ENCODE measurements around the gene CTNNBL1.

CTNNBL1 gene

DNA sequence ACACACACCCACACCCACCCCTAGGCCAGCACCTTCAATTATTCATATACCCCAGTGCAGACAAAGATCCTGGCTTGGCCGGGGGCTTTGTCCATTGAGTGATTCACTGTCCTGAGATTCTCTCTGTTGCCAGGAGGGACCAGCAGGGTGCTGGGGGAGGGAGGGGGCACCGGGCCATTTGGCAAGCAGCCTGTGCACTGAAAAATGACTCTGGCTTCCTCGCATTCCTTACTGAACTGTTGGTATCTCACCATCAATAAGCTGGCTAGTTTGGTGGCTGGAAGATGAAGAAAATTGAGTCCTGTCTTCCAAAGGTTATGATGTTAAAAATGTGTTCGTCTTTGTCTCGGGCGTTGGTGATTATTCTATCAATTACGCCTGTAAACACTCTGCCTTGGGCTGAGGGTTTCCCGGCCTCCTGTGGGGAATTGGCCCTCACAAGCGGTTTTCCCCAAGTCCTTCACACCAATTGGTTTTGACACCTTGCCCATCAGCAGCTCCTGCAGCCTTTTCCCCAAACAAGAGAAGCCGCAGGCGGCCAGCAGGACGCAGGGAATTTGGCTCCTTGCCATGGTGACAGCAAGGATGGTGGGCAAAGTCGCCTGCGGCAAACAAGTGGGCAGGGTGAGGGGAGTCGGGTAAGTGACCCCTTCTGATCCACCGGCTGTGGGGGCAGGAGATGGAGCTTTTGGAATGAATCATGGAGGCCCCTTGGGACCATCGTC lies 214.0 kb downstream of the CTNNBL1 start:
- Mint-ChIP-seq H3K36me3 (ENCODE audit: low read depth) (no peaks in the 10 kb centered on the region), H3K9me3 (no peaks in the 10 kb centered on the region), H3K27ac (no peak overlapping the region), H3K4me1 (ENCODE audit: low read depth) (peaks cover 9% of the 10 kb centered on the region), H3K27me3 (peaks cover 59% of the 10 kb centered on the region), H3K4me3 (no peak overlapping the region)

GRCh38 chr20:37911261-37911660 lies 217.4 kb downstream of the CTNNBL1 start:
- peaks cover 47% of the 10 kb centered on the region for H3K27me3 Mint-ChIP-seq
- no peaks in the 10 kb centered on the region for H3K9me3 Mint-ChIP-seq
- peaks cover 17% of the 10 kb centered on the region for H3K4me1 Mint-ChIP-seq (ENCODE audit: low read depth)
- no peak overlapping the region for H3K4me3 Mint-ChIP-seq
- H3K27ac Mint-ChIP-seq, result no peak overlapping the region
- no peaks in the 10 kb centered on the region for H3K36me3 Mint-ChIP-seq (ENCODE audit: low read depth)

GRCh38 chr20:37911838-37912281 lies 218.0 kb downstream of the CTNNBL1 start:
- peaks cover 47% of the 10 kb centered on the region for H3K27me3 Mint-ChIP-seq
- no peaks in the 10 kb centered on the region for H3K36me3 Mint-ChIP-seq (ENCODE audit: low read depth)
- H3K27ac Mint-ChIP-seq, result no peak overlapping the region
- no peak overlapping the region for H3K4me3 Mint-ChIP-seq
- H3K9me3 Mint-ChIP-seq, result no peaks in the 10 kb centered on the region
- peaks cover 17% of the 10 kb centered on the region for H3K4me1 Mint-ChIP-seq (ENCODE audit: low read depth)

- Mint-ChIP-seq H3K4me3 (no peak overlapping the region), H3K27ac (peak overlapping the region; percentile 50), H3K36me3 (ENCODE audit: low read depth) (no peaks in the 10 kb centered on the region), H3K27me3 (peaks cover 43% of the 10 kb centered on the region), H3K4me1 (ENCODE audit: low read depth) (peaks cover 17% of the 10 kb centered on the region), H3K9me3 (no peaks in the 10 kb centered on the region)
Measured at GRCh38 chr20:37912874-37913273, 219.0 kb downstream of the CTNNBL1 start.

GRCh38 chr20:37913567-37914366 lies 219.9 kb downstream of the CTNNBL1 start:
- no peaks in the 10 kb centered on the region for H3K36me3 Mint-ChIP-seq (ENCODE audit: low read depth)
- peak overlapping the region; percentile 57 for H3K27ac Mint-ChIP-seq
- no peaks in the 10 kb centered on the region for H3K9me3 Mint-ChIP-seq
- H3K4me3 Mint-ChIP-seq, result peak overlapping the region; percentile 56
- peaks cover 17% of the 10 kb centered on the region for H3K4me1 Mint-ChIP-seq (ENCODE audit: low read depth)
- peaks cover 43% of the 10 kb centered on the region for H3K27me3 Mint-ChIP-seq

- peaks cover 43% of the 10 kb centered on the region for H3K27me3 Mint-ChIP-seq
- H3K9me3 Mint-ChIP-seq, result no peaks in the 10 kb centered on the region
- H3K4me1 Mint-ChIP-seq (ENCODE audit: low read depth), result peaks cover 17% of the 10 kb centered on the region
- no peaks in the 10 kb centered on the region for H3K36me3 Mint-ChIP-seq (ENCODE audit: low read depth)
- H3K4me3 Mint-ChIP-seq, result peak overlapping the region; percentile 56
- H3K27ac Mint-ChIP-seq, result peak overlapping the region; percentile 57
Measured at GRCh38 chr20:37914367-37914671, 220.5 kb downstream of the CTNNBL1 start.

DNA sequence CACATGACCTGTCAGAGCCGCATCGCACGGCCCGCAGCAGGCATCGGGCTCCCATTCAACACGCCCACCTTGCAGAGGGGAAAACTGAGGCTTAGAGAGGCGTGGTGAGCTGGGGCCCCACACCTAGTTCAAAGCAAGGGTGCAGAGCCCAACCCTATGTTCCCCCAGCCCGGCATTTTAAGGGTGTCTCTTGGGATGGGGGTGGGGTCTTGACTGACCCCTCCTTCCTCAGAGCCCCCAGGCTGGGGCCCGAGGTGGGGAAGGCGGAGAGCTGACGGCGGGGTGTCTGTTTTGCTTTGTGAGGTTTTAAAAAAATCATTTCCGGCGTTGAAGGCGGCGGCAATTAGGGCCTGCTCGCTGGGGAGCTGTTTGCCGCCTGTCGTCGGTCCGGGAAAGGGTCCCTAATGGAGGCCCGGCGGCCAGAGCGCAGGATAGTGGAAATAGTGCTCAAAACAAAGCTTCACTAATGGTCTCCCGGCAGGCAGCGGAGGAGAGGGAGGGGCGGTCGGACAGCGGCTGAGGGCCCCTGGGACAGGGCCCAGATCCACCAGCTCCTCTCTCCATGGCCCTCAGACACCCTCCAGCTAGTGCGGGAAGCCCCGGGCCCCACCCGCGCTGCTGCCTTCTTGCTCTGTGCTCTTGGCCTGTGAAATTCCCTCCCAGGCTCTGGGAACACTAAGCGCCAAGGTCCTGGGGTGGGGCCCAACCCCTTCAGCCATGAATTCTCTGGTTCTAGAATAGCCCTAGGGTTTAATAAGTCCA lies 221.0 kb downstream of the CTNNBL1 start:
- H3K27ac Mint-ChIP-seq, result peak overlapping the region; percentile 57
- peak overlapping the region; percentile 56 for H3K4me3 Mint-ChIP-seq
- peaks cover 17% of the 10 kb centered on the region for H3K4me1 Mint-ChIP-seq (ENCODE audit: low read depth)
- H3K36me3 Mint-ChIP-seq (ENCODE audit: low read depth), result no peaks in the 10 kb centered on the region
- H3K27me3 Mint-ChIP-seq, result peaks cover 43% of the 10 kb centered on the region
- no peaks in the 10 kb centered on the region for H3K9me3 Mint-ChIP-seq

GRCh38 chr20:37915434-37915787 lies 221.6 kb downstream of the CTNNBL1 start:
- Mint-ChIP-seq H3K4me1 (ENCODE audit: low read depth) (peaks cover 17% of the 10 kb centered on the region), H3K27me3 (peaks cover 43% of the 10 kb centered on the region), H3K9me3 (no peaks in the 10 kb centered on the region), H3K4me3 (no peak overlapping the region), H3K27ac (no peak overlapping the region), H3K36me3 (ENCODE audit: low read depth) (no peaks in the 10 kb centered on the region)

DNA sequence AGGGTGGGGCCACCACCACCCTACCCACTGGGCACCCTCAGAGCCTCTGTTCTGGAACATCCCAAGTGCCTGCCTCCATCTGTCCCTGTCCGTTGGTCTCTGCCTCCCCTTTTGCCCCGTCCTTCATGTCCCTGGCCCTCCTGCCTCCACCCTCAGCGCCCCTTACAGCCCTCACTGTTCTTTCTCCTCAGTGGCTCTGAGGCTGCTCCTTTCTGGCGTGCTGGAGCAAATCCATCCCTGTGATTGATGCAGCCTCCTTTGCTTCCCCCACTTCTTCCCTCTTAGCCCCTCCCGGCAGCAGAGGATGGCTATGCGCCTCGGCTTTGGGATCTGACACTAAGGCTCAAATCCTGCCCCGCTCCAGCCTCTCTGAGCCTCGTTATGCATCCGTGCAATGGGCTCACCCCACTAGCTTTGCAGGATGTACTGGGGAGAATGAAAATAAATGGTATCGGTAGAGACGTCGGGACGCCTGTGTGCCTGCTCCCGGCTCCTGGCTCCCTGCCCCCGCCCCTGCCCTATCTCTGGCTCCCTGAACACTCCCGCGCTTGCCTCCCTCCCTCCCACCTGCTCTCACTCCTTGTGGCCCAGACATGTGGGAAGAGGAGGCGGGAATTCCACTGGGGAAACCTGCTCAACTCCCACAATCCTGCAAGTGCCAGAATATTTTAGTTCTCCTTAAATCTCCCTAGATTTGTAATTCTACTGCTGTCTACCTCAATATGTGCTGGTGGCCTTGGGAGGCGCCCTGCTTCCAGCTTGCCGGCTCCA lies 222.2 kb downstream of the CTNNBL1 start:
- Mint-ChIP-seq H3K4me1 (ENCODE audit: low read depth) (peaks cover 20% of the 10 kb centered on the region), H3K9me3 (no peaks in the 10 kb centered on the region), H3K27ac (no peak overlapping the region), H3K36me3 (ENCODE audit: low read depth) (no peaks in the 10 kb centered on the region), H3K27me3 (peaks cover 43% of the 10 kb centered on the region), H3K4me3 (no peak overlapping the region)

GRCh38 chr20:37917461-37917860 lies 223.6 kb downstream of the CTNNBL1 start:
- H3K9me3 Mint-ChIP-seq, result no peaks in the 10 kb centered on the region

GRCh38 chr20:37918035-37918434 lies 224.2 kb downstream of the CTNNBL1 start:
- Mint-ChIP-seq H3K27ac (no peak overlapping the region), H3K36me3 (ENCODE audit: low read depth) (no peaks in the 10 kb centered on the region), H3K4me1 (ENCODE audit: low read depth) (peaks cover 29% of the 10 kb centered on the region), H3K4me3 (no peak overlapping the region), H3K27me3 (peaks cover 33% of the 10 kb centered on the region), H3K9me3 (no peaks in the 10 kb centered on the region)

More at GRCh38 chr20:37917461-37917860, 223.6 kb downstream of the CTNNBL1 start:
- H3K4me3 Mint-ChIP-seq, result no peak overlapping the region
- H3K27ac Mint-ChIP-seq, result no peak overlapping the region
- peaks cover 38% of the 10 kb centered on the region for H3K27me3 Mint-ChIP-seq
- peaks cover 32% of the 10 kb centered on the region for H3K4me1 Mint-ChIP-seq (ENCODE audit: low read depth)
- no peaks in the 10 kb centered on the region for H3K36me3 Mint-ChIP-seq (ENCODE audit: low read depth)

GRCh38 chr20:37919389-37920040 lies 225.7 kb downstream of the CTNNBL1 start:
- H3K9me3 Mint-ChIP-seq, result no peaks in the 10 kb centered on the region
- no peaks in the 10 kb centered on the region for H3K36me3 Mint-ChIP-seq (ENCODE audit: low read depth)
- H3K27me3 Mint-ChIP-seq, result peaks cover 23% of the 10 kb centered on the region
- H3K27ac Mint-ChIP-seq, result no peak overlapping the region
- no peak overlapping the region for H3K4me3 Mint-ChIP-seq
- peaks cover 21% of the 10 kb centered on the region for H3K4me1 Mint-ChIP-seq (ENCODE audit: low read depth)

GRCh38 chr20:37920270-37920669 lies 226.4 kb downstream of the CTNNBL1 start:
- peaks cover 17% of the 10 kb centered on the region for H3K4me1 Mint-ChIP-seq (ENCODE audit: low read depth)
- H3K27me3 Mint-ChIP-seq, result peaks cover 20% of the 10 kb centered on the region
- H3K4me3 Mint-ChIP-seq, result no peak overlapping the region

DNA sequence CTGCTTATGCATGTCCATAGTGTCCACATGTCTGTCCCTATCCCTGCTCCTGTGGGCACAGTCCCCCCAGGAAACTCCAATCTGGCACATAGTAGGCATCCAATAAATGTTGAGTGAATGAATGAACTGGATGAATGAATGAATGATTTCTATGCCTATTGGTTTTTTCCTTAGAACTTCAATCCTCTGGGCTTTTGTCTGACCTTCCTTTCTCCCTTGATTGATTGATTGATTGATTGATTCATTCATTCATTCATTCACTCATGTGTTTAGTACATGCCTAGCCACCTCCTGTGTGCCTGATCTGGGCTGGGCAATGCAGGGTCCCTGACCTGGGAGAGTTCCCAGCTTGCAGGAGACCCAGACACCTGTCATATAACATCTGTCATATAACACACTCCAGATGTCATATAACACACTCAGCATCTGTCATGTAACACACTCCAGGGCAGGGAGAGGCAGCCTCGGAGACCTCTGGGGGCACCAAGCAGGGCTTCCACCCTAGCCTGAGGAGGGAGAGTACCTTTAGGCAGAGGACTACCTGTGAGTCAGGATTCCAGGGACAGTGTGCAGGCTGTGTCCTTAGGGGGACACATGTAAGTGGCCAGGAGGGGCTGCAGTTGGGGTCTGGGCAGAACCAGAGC lies 227.0 kb downstream of the CTNNBL1 start:
- Mint-ChIP-seq H3K36me3 (ENCODE audit: low read depth) (no peaks in the 10 kb centered on the region), H3K9me3 (no peaks in the 10 kb centered on the region), H3K4me1 (ENCODE audit: low read depth) (peaks cover 17% of the 10 kb centered on the region), H3K27me3 (peaks cover 20% of the 10 kb centered on the region), H3K4me3 (no peak overlapping the region), H3K27ac (no peak overlapping the region)

More at GRCh38 chr20:37920270-37920669, 226.4 kb downstream of the CTNNBL1 start:
- Mint-ChIP-seq H3K9me3 (no peaks in the 10 kb centered on the region), H3K27ac (no peak overlapping the region), H3K36me3 (ENCODE audit: low read depth) (no peaks in the 10 kb centered on the region)
